Measurements from ENCODE around the gene HDAC9.

Gene HDAC9

DNA sequence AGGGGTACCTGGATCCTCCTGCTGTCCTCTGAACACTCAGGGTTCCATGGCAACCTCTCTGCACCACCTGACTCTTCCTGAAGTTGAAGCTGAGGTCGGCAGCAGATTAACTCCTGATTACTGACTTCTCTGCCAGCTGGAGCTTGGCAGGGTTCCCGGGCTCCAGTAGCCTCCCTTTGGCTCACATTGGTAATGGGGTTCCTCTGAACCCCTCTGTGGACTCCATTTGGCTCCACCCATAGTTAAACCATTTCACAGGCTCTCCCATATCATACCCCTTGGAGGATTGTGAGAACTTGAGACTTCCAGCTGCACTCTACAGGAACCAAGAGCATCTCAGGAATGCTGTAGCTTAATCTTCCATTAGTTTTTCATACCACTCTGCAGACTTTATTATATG lies 292.5 kb downstream of the HDAC9 start:
- no peak for DNase-seq (ENCODE audit: low spot score)

DNA sequence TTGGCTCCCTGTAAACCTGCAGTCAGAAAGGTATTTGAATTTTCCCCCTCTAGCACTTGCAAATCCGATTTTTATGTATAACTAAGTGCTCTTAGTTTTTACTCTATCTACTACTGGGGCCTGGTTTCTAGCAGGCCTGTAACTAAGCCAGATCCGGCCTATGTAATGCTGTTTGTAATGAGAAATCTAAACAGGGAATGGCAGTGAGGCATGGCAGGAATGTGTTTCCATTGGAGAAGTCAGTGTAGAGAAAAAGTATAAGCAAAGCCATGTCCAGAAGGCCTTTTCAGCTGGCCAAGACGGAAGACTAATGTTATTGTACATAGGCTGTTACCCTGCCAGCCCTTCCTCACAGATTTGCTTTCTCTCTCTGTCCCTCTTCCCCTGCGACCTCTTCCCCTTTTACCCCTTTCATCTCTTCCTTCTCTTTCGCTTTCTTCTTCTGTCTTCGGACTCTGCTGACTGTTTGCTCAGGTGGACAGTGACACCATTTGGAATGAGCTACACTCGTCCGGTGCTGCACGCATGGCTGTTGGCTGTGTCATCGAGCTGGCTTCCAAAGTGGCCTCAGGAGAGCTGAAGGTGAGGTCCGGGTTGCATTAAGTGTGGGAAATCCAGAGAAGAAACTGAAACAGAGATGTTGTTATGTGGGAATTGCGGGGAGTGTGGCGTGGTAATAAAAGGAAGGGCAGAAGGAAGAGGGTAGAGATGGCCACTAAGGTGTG lies 297.5 kb downstream of the HDAC9 start:
- no peak for DNase-seq (ENCODE audit: low spot score)

DNA sequence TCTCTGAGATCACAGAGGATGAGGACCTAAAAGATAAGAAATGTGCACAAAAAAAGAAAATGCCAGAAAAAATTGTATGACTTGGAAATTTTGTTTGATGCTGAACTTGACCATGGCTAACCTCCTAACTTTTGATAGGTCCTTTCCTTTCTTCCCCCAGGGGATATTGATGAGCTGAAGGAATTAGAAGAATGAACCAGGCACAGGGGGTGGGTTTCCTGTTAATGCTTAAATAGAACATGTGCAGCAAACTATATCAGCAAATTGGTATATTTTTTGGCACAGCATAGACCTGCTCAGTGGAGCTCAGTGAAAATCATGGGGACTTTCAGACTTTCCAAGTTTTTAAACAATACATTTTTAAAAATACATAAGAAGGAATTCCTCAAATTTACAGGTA lies 300.7 kb downstream of the HDAC9 start:
- DNase-seq (ENCODE audit: low spot score) = no peak

DNA sequence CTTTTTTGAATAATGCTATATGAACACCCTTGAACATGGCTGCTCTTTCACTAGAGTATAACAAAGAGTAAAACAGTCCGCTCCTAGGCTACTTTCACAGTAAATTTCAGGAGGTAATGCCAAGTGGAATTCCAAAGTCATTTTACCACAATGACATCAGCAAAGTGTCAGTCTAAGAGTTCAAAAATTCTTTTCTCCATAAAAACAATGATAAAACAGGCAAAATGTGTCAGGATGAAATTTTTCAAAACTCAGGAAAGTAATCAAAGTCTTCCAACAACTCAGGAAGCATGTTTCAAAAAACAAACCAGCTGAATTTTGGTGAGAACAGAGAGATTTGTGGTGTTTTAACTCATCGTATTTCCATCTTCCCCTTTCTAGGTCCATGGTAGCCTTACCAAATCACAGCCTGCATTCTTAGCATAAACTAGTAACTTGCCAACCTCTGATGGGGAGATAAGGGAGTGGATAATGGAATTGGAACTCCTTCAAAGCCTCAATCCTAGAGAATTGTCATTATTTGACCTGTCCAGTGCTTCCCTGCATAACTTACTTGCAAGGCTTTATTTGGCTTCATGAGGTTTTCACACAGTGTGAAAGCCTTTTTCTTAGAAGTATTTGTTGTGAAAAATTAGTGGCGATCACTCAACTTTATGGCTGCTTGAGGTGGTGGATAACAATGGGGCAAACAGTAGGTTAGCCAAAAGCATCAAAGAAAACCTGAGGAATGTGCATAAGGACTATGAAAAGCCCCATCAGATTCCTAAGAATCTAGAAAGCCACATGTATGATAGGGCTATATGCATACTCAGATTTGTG lies 302.7 kb downstream of the HDAC9 start:
- no peak for DNase-seq (ENCODE audit: low spot score)

DNA sequence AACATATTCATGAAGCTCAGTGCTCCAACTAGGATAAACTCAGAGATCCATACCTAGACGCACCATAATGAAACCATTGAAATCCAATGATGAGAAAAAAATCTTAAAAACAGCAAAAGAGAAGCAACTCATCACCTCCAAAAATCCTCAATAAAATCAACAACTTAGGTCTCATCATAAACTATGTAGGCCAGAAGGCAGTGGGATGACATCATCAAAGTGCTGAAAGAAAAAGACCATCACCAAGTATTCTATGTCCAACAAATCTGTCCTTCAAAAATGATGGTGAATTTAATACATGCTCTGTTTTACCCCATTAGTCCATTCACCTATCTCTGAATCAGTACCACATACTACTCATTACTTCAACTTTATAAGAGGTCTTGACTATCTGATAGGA lies 304.4 kb downstream of the HDAC9 start:
- no peak for DNase-seq (ENCODE audit: low spot score)

DNA sequence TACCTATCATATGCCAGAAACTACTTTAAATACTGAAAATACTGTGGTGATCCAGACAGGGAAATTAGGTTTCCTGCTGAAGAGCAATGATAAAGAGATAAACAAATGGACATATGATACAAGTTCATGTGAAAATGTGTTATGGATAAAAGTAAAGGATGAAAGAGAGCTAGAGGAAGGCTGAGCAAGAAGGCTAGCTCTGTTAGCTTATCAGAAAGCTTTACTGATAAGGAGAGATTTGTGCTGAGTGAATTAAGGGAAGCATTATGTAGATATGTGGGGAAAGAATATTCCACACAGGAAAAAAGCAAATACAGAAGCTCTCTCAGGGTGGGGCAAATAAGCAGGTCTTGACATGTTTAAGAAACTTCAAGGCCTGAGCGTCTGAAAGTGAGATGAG lies 308.4 kb downstream of the HDAC9 start:
- DNase-seq (ENCODE audit: low spot score) = no peak

DNA sequence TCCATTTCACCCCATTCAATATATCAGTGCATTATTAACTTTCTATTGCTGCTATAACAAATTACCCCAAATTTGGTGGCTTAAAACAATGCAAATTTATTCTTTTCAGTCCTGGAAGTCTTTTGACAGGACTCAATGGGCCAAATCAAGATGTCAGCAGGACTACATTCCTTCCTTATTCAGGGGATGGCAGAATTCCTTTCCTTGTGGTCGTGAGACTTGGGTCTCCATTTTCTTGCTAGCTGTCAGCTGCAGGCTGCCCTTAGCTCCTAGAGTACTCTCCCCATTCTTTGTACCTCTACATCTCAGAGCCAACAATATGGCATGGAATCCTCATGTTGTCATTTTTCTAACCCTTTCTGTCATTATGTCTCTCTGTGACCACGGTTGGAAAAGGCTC lies 310.6 kb downstream of the HDAC9 start:
- no peak for DNase-seq (ENCODE audit: low spot score)

DNA sequence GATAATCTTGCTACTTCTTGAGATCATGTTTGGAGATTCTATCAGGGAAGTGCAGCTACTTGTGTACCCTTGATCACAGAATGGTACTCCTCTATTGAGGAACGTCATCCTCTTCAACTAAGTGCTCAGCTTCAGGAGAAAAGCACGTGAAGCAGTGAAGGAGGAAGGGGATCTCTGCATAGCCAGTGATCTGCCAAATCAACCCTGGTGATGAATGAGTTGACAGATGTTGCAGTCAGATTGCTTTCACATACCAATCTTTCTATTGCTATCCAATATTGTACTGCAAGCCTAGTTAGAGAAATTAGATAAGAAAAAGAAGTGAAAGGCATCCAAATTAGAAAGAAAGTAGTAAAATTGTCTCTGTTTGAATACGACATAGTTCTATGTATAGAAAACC lies 312.5 kb downstream of the HDAC9 start:
- no peak for DNase-seq (ENCODE audit: low spot score)

DNA sequence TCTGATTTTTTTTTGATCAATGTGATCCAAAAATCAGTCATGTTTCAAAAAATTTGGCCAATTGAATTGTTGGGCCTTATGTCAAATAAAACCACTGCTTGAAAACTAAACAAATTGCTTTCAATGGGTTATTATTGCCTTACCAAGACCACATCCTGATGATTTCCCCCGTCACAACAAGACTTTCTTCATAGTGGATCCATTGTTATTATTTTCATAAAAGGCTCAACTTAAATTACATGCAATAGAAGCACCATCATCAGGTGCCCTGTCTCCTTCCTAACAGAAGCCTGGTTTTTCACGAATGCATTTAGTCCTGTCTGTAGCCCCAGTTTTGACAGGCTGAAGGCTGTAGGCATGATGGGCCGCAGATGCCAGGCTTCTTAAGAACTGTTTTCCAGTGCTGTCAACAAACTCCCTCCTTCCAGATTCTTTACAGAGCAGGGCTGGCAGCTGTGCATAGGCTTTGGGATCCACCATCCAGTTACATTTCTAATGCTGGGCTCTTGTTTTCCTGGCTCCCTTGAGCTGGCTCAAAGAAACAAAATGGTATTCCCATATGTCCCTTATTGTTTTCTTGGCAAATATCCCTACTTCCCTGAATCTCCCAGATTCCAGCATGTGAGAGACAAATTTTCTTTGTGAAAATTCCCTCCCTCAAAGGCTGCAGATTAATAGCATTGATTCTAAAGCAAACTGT lies 319.9 kb downstream of the HDAC9 start:
- no peak for DNase-seq (ENCODE audit: low spot score)

DNA sequence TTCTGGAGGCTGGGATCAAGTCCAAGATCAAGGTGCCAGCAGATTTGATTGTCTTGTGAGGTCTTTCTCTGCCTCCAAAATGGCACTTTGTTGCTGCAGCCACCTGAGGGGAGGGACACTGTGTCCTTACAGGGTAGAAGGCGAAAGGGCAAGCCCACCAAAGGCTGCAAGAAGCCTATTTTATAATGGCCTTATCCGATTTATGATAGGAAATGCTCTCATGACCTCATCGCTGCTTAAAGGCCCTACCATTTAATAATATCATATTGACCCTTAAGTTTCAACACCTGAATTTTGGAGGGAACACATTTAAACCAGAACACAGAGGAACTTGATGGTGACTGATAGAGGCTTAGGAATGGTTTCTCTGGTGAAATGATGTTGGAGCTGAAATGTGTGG lies 325.4 kb downstream of the HDAC9 start:
- DNase-seq (ENCODE audit: low spot score) = no peak

DNA sequence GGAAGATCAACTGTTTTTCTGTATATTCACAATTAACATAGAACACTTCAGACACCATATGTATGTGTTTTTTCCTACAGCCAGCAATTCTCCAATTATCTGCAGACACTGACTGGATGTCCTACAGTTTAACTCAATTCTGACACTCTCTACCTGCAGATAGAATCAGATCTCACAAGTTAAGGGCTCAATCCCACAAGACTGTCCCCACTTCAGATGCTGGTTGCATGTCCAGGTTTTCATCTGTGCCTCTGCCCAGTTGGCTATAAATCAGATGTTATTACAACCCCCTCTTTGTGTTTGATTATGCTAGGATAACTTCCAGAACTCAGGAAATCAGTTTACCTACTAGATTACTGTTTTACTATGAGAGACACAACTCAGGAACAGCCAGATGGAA lies 326.0 kb downstream of the HDAC9 start:
- DNase-seq (ENCODE audit: low spot score) = no peak

DNA sequence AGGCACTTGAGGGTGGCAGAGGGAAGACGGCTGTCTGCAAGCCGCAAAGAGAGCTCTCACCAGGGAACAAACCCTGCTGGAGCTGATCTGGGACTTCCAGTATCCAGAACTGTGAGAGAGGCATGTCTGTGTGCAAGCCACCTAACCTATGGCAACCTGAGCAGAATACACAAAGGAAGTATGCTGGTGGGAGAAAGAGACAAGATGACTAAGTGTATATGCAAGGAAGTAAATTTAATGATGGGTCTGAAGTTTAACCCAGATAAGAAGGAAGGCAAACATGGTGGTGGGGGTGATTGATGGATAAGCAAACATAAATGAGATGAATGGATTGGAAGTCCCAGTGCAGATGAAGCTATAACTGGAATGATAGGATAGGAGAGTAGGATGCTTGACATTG lies 328.6 kb downstream of the HDAC9 start:
- no peak for DNase-seq (ENCODE audit: low spot score)

DNA sequence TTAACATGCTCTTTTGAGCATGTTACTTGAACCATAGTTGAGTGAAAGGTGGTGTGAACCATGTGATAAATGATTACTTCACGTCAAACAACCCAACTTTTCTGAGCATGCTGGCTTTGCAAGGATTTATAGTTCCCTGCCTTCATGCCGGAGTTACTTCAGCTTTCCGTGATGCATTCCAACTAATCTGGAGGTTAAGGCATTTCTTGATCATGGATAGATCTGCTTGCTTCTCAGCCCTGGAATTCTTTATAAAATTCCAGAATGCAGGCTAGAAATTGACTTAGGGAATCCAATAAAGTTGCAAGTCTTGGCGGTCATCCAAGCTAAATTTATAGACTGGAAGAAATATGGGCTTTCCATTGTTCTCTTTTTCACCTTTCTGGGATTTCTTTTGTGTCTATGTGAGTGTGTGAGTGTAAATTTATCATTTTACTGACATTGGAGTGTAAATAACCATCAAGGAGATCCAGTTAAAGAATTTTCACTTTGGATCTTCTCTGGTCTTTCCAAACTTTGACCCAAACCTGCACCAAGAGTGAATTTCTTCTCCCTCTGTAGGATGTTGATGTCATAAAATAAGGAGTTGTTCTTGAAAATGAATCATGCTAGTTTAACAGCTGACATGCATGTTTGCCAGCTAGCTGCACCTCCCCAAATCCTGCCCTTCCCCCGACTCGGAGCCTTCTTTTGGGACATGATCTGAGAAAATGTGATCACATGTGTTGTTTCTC lies 332.9 kb downstream of the HDAC9 start:
- no peak for DNase-seq (ENCODE audit: low spot score)

DNA sequence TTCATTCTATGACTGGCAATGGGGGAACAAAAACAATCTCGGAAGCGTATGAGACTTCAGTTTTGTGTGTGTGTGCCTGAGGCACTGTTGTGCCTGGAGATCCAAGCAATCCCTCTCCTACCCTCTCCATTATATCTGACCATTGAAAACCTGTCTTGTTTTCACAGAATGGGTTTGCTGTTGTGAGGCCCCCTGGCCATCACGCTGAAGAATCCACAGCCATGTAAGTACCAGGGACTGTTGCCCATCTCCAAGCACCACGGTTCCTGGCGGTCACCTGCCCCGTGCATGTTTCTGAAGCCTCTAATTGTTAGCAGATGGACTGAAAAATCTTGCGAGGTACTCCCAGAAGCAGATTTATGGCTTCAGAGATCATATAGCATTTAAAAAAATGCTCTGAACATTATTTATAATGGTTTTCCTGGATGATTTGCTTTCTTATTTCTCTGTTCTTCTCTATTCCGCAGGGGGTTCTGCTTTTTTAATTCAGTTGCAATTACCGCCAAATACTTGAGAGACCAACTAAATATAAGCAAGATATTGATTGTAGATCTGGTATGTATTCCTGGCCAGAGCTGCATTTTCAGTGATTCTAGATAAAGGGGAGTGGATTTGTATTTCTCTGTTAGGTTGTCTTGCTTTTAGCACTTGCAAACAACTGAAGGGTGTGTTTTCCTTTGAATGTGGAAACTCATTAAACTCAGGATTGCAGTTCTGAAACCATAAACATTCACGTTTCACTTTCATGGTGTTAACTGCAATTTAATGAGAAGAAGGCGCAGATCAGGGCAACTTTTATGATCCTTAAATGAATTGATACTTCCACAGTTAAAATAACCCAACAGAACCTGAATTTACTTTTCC lies 333.7 kb downstream of the HDAC9 start:
- no peak for DNase-seq (ENCODE audit: low spot score)

DNA sequence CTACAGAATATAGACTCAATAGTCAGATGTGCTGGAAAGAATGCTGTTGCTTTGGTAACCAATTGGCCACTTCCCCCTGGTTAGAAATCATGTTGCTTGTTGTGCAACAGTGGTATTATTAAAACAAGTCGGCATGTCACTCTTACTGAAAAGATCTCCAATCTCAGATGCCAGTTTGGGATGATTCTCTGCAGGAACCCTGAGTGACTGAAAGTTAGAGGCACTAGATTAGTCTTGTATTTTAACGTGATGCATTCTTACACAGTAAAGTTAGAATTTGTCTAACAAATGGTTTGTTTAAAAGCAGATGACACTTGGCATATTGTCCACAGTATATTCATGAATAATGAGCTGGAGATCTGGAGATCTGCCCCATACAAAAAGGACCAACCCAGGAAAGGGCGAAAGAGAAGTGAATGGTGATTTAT lies 334.3 kb downstream of the HDAC9 start:
- no peak for DNase-seq (ENCODE audit: low spot score)

DNA sequence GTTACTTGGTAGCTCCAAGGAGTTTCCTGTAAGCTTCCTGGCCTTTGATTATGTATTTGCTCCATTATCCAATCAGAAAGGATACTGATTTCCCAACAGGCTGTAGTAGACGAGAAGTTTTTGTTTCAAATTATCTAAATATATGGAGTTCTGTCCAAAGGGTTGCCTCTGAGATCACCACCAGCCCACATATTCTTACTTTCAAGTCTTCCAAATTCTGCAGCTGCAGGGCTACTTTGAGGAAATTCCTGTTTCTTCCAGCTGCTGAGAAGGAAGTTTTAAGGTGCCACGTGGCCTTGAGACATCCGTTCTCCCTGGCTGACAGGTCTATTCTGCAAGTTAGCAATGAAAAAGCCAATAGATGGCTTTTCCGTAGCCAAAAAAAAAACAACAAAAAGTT lies 335.9 kb downstream of the HDAC9 start:
- DNase-seq (ENCODE audit: low spot score) = no peak

DNA sequence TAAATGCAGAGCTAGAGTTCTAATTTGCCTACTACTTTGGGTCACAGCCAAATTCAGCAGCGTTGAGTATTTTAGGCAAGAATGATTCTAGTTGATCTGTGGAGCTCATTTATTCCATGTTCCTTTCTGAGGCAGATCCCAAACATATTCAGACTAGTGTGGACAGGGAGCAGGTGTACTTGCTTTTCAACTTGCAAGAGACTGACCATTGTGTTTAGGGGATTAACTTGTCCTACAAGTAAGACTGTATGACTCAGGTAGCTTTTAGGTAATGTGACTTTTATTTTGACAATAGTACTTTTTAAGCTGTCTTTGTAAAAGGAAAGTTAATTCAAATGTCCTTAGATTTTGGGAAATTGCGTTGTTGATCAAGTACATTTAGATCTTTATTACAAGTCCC lies 336.4 kb downstream of the HDAC9 start:
- no peak for DNase-seq (ENCODE audit: low spot score)

DNA sequence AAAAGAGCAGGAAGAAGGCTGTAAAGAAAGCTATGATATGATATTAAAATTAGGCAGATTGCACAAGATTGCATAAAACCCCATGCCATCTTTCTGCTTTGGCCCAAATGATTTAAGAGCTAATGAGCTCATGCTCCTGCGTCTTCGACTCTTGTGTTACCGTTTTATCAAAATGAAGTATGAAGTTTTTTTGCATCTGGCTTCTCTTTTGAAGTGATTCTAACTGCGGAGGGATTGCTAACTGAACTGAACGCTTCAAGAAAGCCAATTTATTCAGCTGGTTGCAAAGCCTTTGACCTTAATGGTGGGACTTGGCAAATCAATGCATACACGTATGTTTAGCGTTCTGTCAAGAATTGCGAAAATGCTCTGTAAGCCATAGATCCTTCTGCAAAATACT lies 339.0 kb downstream of the HDAC9 start:
- DNase-seq (ENCODE audit: low spot score) = no peak

DNA sequence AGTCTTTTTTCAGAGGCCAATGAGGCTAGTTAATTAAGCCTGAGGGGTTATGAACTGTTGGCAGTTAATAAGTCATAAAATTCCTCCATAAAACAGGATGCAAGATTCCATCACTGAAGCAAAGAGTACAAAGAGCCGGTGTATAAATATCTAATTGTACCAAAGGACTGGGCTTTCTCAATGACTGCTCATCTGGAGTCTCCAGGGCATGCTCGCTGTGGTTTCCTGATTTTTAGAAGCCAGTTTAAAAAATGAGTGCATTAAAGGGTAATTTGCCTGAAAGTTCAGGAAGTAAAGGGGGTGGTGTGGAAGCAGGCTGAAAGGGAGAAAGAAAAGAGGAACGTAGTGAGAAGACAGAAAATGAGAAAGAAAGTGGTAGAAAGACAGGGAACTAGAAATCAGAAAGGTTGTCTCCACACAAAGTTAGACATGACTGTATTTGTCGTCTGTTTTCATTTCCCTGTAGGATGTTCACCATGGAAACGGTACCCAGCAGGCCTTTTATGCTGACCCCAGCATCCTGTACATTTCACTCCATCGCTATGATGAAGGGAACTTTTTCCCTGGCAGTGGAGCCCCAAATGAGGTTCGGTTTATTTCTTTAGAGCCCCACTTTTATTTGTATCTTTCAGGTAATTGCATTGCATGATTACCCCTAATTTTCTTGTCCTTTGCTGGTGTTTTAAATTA lies 339.6 kb downstream of the HDAC9 start:
- DNase-seq (ENCODE audit: low spot score) = no peak

DNA sequence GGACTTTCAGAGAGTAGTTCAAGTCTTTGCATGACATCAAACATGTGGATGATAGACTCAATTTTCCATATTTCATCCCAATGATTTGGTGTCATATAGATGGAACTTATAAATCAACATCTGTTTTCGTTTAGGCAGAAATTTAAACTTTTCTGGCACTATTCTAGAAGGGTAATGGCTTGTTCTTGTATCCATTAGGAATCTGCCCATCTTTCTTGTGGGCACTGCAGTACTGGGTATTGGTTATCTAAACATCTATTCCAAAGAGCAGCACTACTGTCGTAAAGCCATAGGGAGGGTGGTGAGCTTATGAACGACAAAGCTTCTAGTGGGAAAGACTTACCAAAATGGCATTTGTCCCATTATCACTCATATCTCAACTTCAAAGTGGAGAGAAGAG lies 348.4 kb downstream of the HDAC9 start:
- no peak for DNase-seq (ENCODE audit: low spot score)

DNA sequence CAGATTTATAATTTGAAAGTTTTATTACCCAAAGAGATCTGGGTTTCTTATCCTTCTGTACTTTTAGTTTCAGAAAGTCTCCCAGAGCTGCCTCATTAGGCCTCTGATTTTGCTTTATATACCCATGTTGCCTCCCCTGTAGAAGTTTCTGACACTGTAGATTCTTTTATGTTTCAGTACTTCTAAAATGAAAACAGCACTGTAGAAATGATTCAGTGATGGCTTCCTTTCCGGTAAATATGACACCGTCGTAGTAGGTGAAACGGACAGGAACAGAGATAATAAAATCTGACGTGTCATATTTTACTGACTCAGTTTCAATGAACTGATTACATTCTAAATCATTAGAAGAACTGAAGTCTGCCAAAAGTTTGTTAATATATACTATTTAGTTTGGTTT lies 349.2 kb downstream of the HDAC9 start:
- DNase-seq (ENCODE audit: low spot score) = no peak

All from cerebellar cortex (tissue), 1 donor.